Mesodermal cell (in vitro differentiated cells): ENCODE results near the gene SETMAR.

Experiments
- H3K27ac ChIP-seq: 2 replicates; pipeline ENCODE4 v1.7.0; 2013; ENCODE audit warnings: mild to moderate bottlenecking, low read depth, low read length, moderate library complexity; ENCODE audit not compliant: severe bottlenecking
- H3K36me3 ChIP-seq: 2 replicates; pipeline ENCODE4 v1.7.1; 2013; ENCODE audit warnings: mild to moderate bottlenecking, low read length, moderate library complexity; ENCODE audit not compliant: control insufficient read depth, insufficient read depth
- H3K4me1 ChIP-seq: one replicate; pipeline ENCODE4 v1.7.1; 2013; ENCODE audit warnings: mild to moderate bottlenecking, low read length; ENCODE audit not compliant: insufficient read depth, control insufficient read depth, poor library complexity, severe bottlenecking
- H3K4me3 ChIP-seq: 2 replicates; pipeline ENCODE4 v1.7.0; 2013; ENCODE audit warnings: low read length, control low read depth, mild to moderate bottlenecking; ENCODE audit not compliant: insufficient read depth, poor library complexity, severe bottlenecking; ENCODE audit errors: extremely low read depth
- H3K9me3 ChIP-seq: 2 replicates; pipeline ENCODE4 v1.7.1; 2013; ENCODE audit warnings: mild to moderate bottlenecking, low read length, moderate library complexity; ENCODE audit not compliant: control insufficient read depth
- WGBS, 2 experiments: methylation state at CpG; one replicate each; pipeline ENCODE4 v1.1.5; 2013; ENCODE audit warnings: missing lambda C conversion rate in 2 of 2; ENCODE audit not compliant: insufficient coverage in 2 of 2; 5-methylcytosine and 5-hydroxymethylcytosine counted together

Gene SETMAR

GRCh38 chr3:4351164-4351855, 48.1 kb downstream of the SETMAR start:
- no peaks in the 10 kb centered on the region for H3K36me3 ChIP-seq
- H3K4me1 ChIP-seq: peaks cover 10% of the 10 kb centered on the region
- H3K9me3 ChIP-seq: no peaks in the 10 kb centered on the region
- H3K27ac ChIP-seq: peak overlapping the region; percentile 67
- 87% methylated on average over 2 to 7 of the region's 11 CpGs for WGBS, 2 experiments
- H3K4me3 ChIP-seq: no peak overlapping the region

- Histone ChIP-seq H3K9me3 (no peaks in the 10 kb centered on the region), H3K27ac (no peak overlapping the region), H3K4me1 (peaks cover 10% of the 10 kb centered on the region), H3K36me3 (no peaks in the 10 kb centered on the region), H3K4me3 (no peak overlapping the region)
- 98% methylated on average over 4 of the region's 4 CpGs; no CpG with 5 or more reads in 1 of the 2 experiments for WGBS, 2 experiments
Observed at GRCh38 chr3:4351872-4352271, 48.7 kb downstream of the SETMAR start.

GRCh38 chr3:4355401-4356219, 52.4 kb downstream of the SETMAR start:
- Histone ChIP-seq H3K36me3 (no peaks in the 10 kb centered on the region), H3K4me1 (peaks cover 10% of the 10 kb centered on the region), H3K4me3 (no peak overlapping the region), H3K9me3 (no peaks in the 10 kb centered on the region), H3K27ac (peak overlapping the region; percentile 16)
- WGBS, 2 experiments: 71 to 100% methylated on average over 2 to 3 of the region's 6 CpGs

- peaks cover 7% of the 10 kb centered on the region for H3K4me1 ChIP-seq
- 96 to 98% methylated on average over 6 of the region's 6 CpGs for WGBS, 2 experiments
- no peak overlapping the region for H3K4me3 ChIP-seq
Observed at GRCh38 chr3:4356220-4356540, 53.0 kb downstream of the SETMAR start.

GRCh38 chr3:4356546-4357410, 53.6 kb downstream of the SETMAR start:
- Histone ChIP-seq H3K4me1 (peaks cover 3% of the 10 kb centered on the region), H3K36me3 (no peaks in the 10 kb centered on the region), H3K4me3 (no peak overlapping the region), H3K27ac (no peak overlapping the region), H3K9me3 (no peaks in the 10 kb centered on the region)
- WGBS, 2 experiments: 95 to 98% methylated on average over 5 to 6 of the region's 10 CpGs

More at GRCh38 chr3:4356220-4356540, 53.0 kb downstream of the SETMAR start:
- H3K9me3 ChIP-seq: no peaks in the 10 kb centered on the region
- H3K27ac ChIP-seq: no peak overlapping the region
- H3K36me3 ChIP-seq: no peaks in the 10 kb centered on the region

GRCh38 chr3:4358273-4358672, 55.1 kb downstream of the SETMAR start:
- no peaks in the 10 kb centered on the region for H3K9me3 ChIP-seq
- no peaks in the 10 kb centered on the region for H3K36me3 ChIP-seq
- peaks cover 3% of the 10 kb centered on the region for H3K4me1 ChIP-seq
- no peak overlapping the region for H3K4me3 ChIP-seq
- no peak overlapping the region for H3K27ac ChIP-seq
- WGBS, 2 experiments: no CpG with 5 or more reads among the region's 4 CpGs

- peaks cover 3% of the 10 kb centered on the region for H3K4me1 ChIP-seq
- H3K36me3 ChIP-seq: no peaks in the 10 kb centered on the region
- H3K27ac ChIP-seq: no peak overlapping the region
- H3K4me3 ChIP-seq: no peak overlapping the region
- H3K9me3 ChIP-seq: no peaks in the 10 kb centered on the region
- 70 to 83% methylated on average over 9 to 10 of the region's 12 CpGs for WGBS, 2 experiments
Observed at GRCh38 chr3:4359805-4360502, 56.8 kb downstream of the SETMAR start.

- Histone ChIP-seq H3K36me3 (no peaks in the 10 kb centered on the region), H3K27ac (no peak overlapping the region), H3K4me1 (peaks cover under 1% of the 10 kb centered on the region), H3K4me3 (no peak overlapping the region), H3K9me3 (no peaks in the 10 kb centered on the region)
- WGBS, 2 experiments: 73 to 98% methylated on average over 3 to 4 of the region's 6 CpGs
Observed at GRCh38 chr3:4360817-4361216, 57.6 kb downstream of the SETMAR start.

- WGBS, 2 experiments: 100% methylated on average over 1 of the region's 2 CpGs; no CpG with 5 or more reads in 1 of the 2 experiments
- H3K9me3 ChIP-seq: no peaks in the 10 kb centered on the region
- no peak overlapping the region for H3K27ac ChIP-seq
- H3K4me3 ChIP-seq: no peak overlapping the region
- H3K4me1 ChIP-seq: no peaks in the 10 kb centered on the region
- H3K36me3 ChIP-seq: no peaks in the 10 kb centered on the region
Observed at GRCh38 chr3:4362523-4362922, 59.4 kb downstream of the SETMAR start.
